ENCODE measurements around the gene KCNMB1. TPM values are rescaled to one million over a fixed set of nuclear protein-coding genes. Genes with fewer than 3 reads are reported as not detected.

Gene KCNMB1
- total and polyA plus RNA-seq, 2 donors (not counting 3 experiments of a cell fraction or from before 2014, with no cell fraction given) = 0.15 to 0.29 TPM

DNA sequence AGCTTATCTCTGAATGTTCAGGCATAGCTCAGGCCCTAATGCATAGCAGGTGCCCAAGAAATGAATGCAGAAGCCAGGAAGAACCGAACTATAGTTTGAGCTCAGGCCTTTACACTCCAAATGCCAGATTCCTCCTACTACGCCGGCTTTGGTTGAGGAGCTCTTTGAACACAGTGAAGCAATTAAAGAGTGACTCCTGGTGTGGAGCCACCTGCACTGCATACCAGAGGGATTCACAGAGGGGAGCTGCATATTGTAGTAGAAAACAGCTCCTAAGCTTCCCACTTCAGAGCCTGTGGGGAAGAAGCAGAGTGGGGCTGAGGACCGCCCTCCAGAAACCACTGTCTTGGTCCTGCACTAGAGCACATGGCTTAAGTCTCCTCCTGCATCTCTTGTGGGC lies 14.5 kb upstream of the KCNMB1 start:
- Histone ChIP-seq H3K4me3 (replicated peaks in 1 of 3; ENCODE audit: insufficient read depth in 1 of 3, low read depth in 1 of 3, low read length in 3 of 3) (no peak overlapping the region), H3K9me3 (replicated peaks; ENCODE audit: control insufficient read depth, insufficient read depth, low read length) (no peaks in the 10 kb centered on the region), H3K9me1 (replicated peaks; ENCODE audit: control insufficient read depth, extremely low read depth, insufficient read depth, low read length) (no peaks in the 10 kb centered on the region), H3K36me3 (ENCODE audit: control insufficient read depth in 2 of 2, extremely low read depth in 1 of 2, insufficient read depth in 2 of 2, low read length in 2 of 2) (no peaks in the 10 kb centered on the region), H3K79me2 (ENCODE audit: control insufficient read depth, insufficient read depth, low read length) (no peaks in the 10 kb centered on the region), H3K27ac (ENCODE audit: insufficient read depth, low read depth, low read length) (no peak overlapping the region), H3K4me1 (ENCODE audit: control insufficient read depth, extremely low read depth, insufficient read depth, low read length) (no peaks in the 10 kb centered on the region), H3K4me2 (ENCODE audit: insufficient read depth, low read length) (no peak overlapping the region), H3K9ac (replicated peaks; ENCODE audit: extremely low read depth, insufficient read depth, low read length) (no peak overlapping the region), H3K27me3 (ENCODE audit: control insufficient read depth in 2 of 2, insufficient read depth in 2 of 2, low read length in 2 of 2) (peaks cover 1 to 2% of the 10 kb centered on the region in 2 experiments), H2AFZ (ENCODE audit: low read depth, low read length) (no peak overlapping the region), H4K20me1 (replicated peaks; ENCODE audit: control insufficient read depth, extremely low read depth, insufficient read depth, low read length) (no peaks in the 10 kb centered on the region)
- ChIA-PET POLR2A (no interaction called here), CTCF (interaction anchor here (0.6 to 1.9 kb wide), 12 partner anchors 13 to 235 kb away, joined by 3 to 27 read pairs (median 3); no protein-coding TSS in a partner anchor)
- no peak for DNase-seq (ENCODE audit: low read depth, low spot score)
- intact Hi-C loops (cut with micrococcal nuclease) (no loop called here), dilution Hi-C loops (cut with MboI; ENCODE audit: extremely low pct_ligation_motif_present, low sequenced_read_pairs) (no loop called here)
- no peak for FAIRE-seq
- TF ChIP-seq POLR2A (IDR thresholded peaks at IDR 0.05; ENCODE audit: low read depth, low read length) (no peak), EZH2 (IDR thresholded peaks at IDR 0.05; ENCODE audit: borderline replicate concordance, low read depth, low read length, severe bottlenecking) (no peak), JUN (IDR thresholded peaks at IDR 0.05; ENCODE audit: borderline replicate concordance, insufficient read depth, insufficient read length, low read depth) (no peak), MYC (IDR thresholded peaks at IDR 0.05; ENCODE audit: low read depth, low read length) (no peak), POLR2AphosphoS5 (IDR thresholded peaks at IDR 0.05; ENCODE audit: insufficient read depth, low read depth, low read length) (no peak), FOS (IDR thresholded peaks at IDR 0.05; ENCODE audit: borderline replicate concordance, insufficient read depth, low read length) (no peak), GATA2 (IDR thresholded peaks at IDR 0.05; ENCODE audit: insufficient read depth, insufficient read length, low read depth, low read length) (no peak)
- TF ChIP-seq, protein P1, sequence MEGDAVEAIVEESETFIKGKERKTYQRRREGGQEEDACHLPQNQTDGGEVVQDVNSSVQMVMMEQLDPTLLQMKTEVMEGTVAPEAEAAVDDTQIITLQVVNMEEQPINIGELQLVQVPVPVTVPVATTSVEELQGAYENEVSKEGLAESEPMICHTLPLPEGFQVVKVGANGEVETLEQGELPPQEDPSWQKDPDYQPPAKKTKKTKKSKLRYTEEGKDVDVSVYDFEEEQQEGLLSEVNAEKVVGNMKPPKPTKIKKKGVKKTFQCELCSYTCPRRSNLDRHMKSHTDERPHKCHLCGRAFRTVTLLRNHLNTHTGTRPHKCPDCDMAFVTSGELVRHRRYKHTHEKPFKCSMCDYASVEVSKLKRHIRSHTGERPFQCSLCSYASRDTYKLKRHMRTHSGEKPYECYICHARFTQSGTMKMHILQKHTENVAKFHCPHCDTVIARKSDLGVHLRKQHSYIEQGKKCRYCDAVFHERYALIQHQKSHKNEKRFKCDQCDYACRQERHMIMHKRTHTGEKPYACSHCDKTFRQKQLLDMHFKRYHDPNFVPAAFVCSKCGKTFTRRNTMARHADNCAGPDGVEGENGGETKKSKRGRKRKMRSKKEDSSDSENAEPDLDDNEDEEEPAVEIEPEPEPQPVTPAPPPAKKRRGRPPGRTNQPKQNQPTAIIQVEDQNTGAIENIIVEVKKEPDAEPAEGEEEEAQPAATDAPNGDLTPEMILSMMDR (IDR thresholded peaks at IDR 0.05; ENCODE audit: extremely low read depth in 1 of 2, insufficient read depth in 1 of 2, low read depth in 1 of 2, low read length in 2 of 2) = no peak
- TF ChIP-seq, protein P2, sequence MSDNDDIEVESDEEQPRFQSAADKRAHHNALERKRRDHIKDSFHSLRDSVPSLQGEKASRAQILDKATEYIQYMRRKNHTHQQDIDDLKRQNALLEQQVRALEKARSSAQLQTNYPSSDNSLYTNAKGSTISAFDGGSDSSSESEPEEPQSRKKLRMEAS (IDR thresholded peaks at IDR 0.05; ENCODE audit: insufficient read depth, insufficient read length) = no peak
- BruUV-seq (replicated peaks) = no TSS peak

Measured in endothelial cell of umbilical vein (primary cell).